GM19193 (cell line): ENCODE measurements around the gene CYP26C1.

ENCODE experiments used
- POLR2A ChIP-seq: IDR thresholded peaks from 4 replicates; pipeline ENCODE4 v1.6.1; 2011; ENCODE audit not compliant: insufficient read depth, insufficient read length; ENCODE audit errors: extremely low read depth

The CYP26C1 gene

GRCh38 chr10:93070378-93071176 is 10.0 kb downstream of the CYP26C1 start:
- no peak for TF ChIP-seq POLR2A

GRCh38 chr10:93071177-93071472 is 10.5 kb downstream of the CYP26C1 start:
- TF ChIP-seq POLR2A: no peak

GRCh38 chr10:93071674-93072224 is 11.2 kb downstream of the CYP26C1 start:
- no peak for TF ChIP-seq POLR2A

GRCh38 chr10:93072225-93072712 is 11.7 kb downstream of the CYP26C1 start:
- TF ChIP-seq POLR2A: no peak

GRCh38 chr10:93072713-93073538 is 12.3 kb downstream of the CYP26C1 start:
- no peak for TF ChIP-seq POLR2A

GRCh38 chr10:93073539-93074146 is 13.0 kb downstream of the CYP26C1 start, which contains the start of gene CYP26A1:
TSS of gene CYP26A1 (plus strand) at chr10:93073893. CDS start at chr10:93073935, 42 bp downstream.
- TF ChIP-seq POLR2A: no peak

GRCh38 chr10:93074147-93074596 is 13.6 kb downstream of the CYP26C1 start:
- TF ChIP-seq POLR2A: no peak

GRCh38 chr10:93074597-93075368 is 14.2 kb downstream of the CYP26C1 start:
- no peak for TF ChIP-seq POLR2A

GRCh38 chr10:93075369-93076221 is 15.0 kb downstream of the CYP26C1 start:
- no peak for TF ChIP-seq POLR2A

- TF ChIP-seq POLR2A: no peak
Observed at GRCh38 chr10:93076871-93077270, 16.3 kb downstream of the CYP26C1 start.

- no peak for TF ChIP-seq POLR2A
Observed at GRCh38 chr10:93077860-93078337, 17.3 kb downstream of the CYP26C1 start.

- TF ChIP-seq POLR2A: no peak
Observed at GRCh38 chr10:93079663-93080349, 19.2 kb downstream of the CYP26C1 start.
